Esophagus muscularis mucosa (tissue), 4 donors: ENCODE data around the gene CARM1.
"Not testable (repeated sequence)": the region's sequence is repeated elsewhere in the genome, so short reads cannot be mapped to it uniquely, and the experiment has no call there.

Source experiments
- CTCF ChIP-seq, 3 experiments: fragments of 200-600 bp in 2 of 3; fragments of 450-650 bp in 1 of 3; sonication (generic) in 2 of 3; IDR thresholded peaks; one replicate each; pipeline ENCODE4 v1.5.1; 2017 to 2019; ENCODE audit warnings: antibody characterized with exemption in 3 of 3, mild to moderate bottlenecking in 2 of 3, moderate library complexity in 1 of 3
- EP300 ChIP-seq: sonication (generic); formaldehyde crosslinking; IDR thresholded peaks from one replicate; pipeline ENCODE4 v1.6.1; 2017; ENCODE audit warnings: antibody characterized with exemption
- POLR2A ChIP-seq: fragments of 450-650 bp; IDR thresholded peaks from one replicate; pipeline ENCODE4 v1.6.1; 2017; ENCODE audit warnings: antibody characterized with exemption, moderate library complexity, mild to moderate bottlenecking, low read depth

- not testable (repeated sequence) for TF ChIP-seq CTCF (IDR thresholded peaks at IDR 0.05); POLR2A; EP300
These were observed 6.3 kb downstream of the CARM1 start for GRCh38 chr19:10877608-10878007.
